Mucosa of descending colon (tissue), 3 donors: ENCODE results near the gene EPB41L5. TPM values are rescaled to one million over a fixed set of nuclear protein-coding genes. Genes with fewer than 3 reads are reported as not detected.

Experiments used
- ATAC-seq: fragments of 200-7000 bp; cut with Tn5 transposase; one replicate; pipeline ENCODE4 v1.9.1; 2020; ENCODE audit warnings: mild to moderate bottlenecking, moderate library complexity
- DNase-seq, 3 donors: peaks; one replicate each; pipeline ENCODE4 v3.0.0-alpha.2; 2020
- H3K36me3 ChIP-seq: fragments of 200-600 bp; one replicate; pipeline ENCODE4 v1.8.0; 2021; ENCODE audit warnings: low read depth, mild to moderate bottlenecking
- H3K4me1 ChIP-seq: fragments of 200-600 bp; one replicate; pipeline ENCODE4 v1.8.0; 2021; ENCODE audit warnings: low read depth, mild to moderate bottlenecking
- H3K4me3 ChIP-seq: fragments of 200-600 bp; one replicate; pipeline ENCODE4 v1.8.0; 2021; ENCODE audit warnings: mild to moderate bottlenecking
- H3K9me3 ChIP-seq: fragments of 200-600 bp; one replicate; pipeline ENCODE4 v1.8.0; 2021; ENCODE audit warnings: mild to moderate bottlenecking
- CTCF ChIP-seq: fragments of 200-600 bp; IDR thresholded peaks from one replicate; pipeline ENCODE4 v1.8.0; 2022; ENCODE audit warnings: antibody characterized with exemption, mild to moderate bottlenecking
- intact Hi-C, 2 donors: fragments of 100-400 bp; cut with DNase I in 1 of 2; cut with micrococcal nuclease in 1 of 2; formaldehyde crosslinking; loops; one replicate each; pipeline versions ENCODE4 v1.11.0 to v1.11.1; 2022; cut with DNase I, micrococcal nuclease
- total RNA-seq, 3 donors: library from RNA; stranded (reverse); fragmentation: NEBNext Ultra II Directional in 2 of 3; extraction: Animal tissue kit (Norgen Biotek cat#: 25700) in 2 of 3; gene quantifications; one replicate each; pipeline versions ENCODE4 v1.2.1 to v1.2.4, GENCODE V29; 2021 to 2023
- donor health status: DM: no; HTN: no; CAD: no; lungs with moderate emphysema.
- donor health status: DM: no; HTN: no; CAD: no.
- donor health status: DM: no; HTN: yes; CAD: no.

EPB41L5 gene
- total RNA-seq, 3 donors from 2014 or later, result 22.6 to 36.7 (median 27.8) TPM

- DNase-seq (no peak), ATAC-seq (no peak)
- Histone ChIP-seq H3K4me1 (no peaks in the 10 kb centered on the region), H3K9me3 (no peaks in the 10 kb centered on the region), H3K36me3 (no peaks in the 10 kb centered on the region), H3K4me3 (no peak overlapping the region)
- TF ChIP-seq CTCF, result no peak
- intact Hi-C loops, result loop anchor here in 1 of 2 donors (10.0 kb wide), 1 partner anchor 423 kb away; the partner anchor contains the start of gene PTPN4
These were observed 165.1 kb downstream of the EPB41L5 start for GRCh38 chr2:120177973-120178372.

DNA sequence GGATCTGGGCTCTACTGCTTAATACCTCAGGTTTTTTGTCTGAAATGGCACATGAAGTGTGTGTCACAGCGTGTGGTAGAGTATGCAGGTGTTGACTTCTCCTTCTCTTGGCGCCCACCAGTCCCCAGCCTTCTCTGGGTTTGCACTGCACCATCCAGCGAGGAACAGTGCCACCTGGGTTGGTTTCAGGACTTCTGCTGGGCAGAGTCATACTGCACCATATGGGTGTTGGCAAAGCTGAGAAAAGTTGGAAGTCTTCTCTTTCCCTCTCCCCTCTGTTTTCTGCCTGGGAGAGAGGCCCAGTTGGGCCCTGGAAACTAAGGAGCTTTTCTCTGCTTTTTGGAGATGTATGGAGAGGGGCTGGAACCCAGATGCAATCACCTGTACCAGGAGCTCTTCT is 166.5 kb downstream of the EPB41L5 start:
- no peaks in the 10 kb centered on the region for H3K4me1 ChIP-seq
- no peaks in the 10 kb centered on the region for H3K36me3 ChIP-seq
- H3K9me3 ChIP-seq, result no peaks in the 10 kb centered on the region
- ATAC-seq (no peak), DNase-seq (no peak)
- TF ChIP-seq CTCF, result no peak
- H3K4me3 ChIP-seq, result no peak overlapping the region
- intact Hi-C loops, result loop anchor here in 1 of 2 donors (10.0 kb wide), 1 partner anchor 425 kb away; the partner anchor contains the start of gene PTPN4

- Histone ChIP-seq H3K36me3 (no peaks in the 10 kb centered on the region), H3K4me1 (no peaks in the 10 kb centered on the region), H3K9me3 (no peaks in the 10 kb centered on the region), H3K4me3 (no peak overlapping the region)
- no peak for TF ChIP-seq CTCF
- DNase-seq (no peak), ATAC-seq (no peak)
- intact Hi-C loops, result no loop called here
These were observed 167.2 kb downstream of the EPB41L5 start for GRCh38 chr2:120180066-120180465.

DNA sequence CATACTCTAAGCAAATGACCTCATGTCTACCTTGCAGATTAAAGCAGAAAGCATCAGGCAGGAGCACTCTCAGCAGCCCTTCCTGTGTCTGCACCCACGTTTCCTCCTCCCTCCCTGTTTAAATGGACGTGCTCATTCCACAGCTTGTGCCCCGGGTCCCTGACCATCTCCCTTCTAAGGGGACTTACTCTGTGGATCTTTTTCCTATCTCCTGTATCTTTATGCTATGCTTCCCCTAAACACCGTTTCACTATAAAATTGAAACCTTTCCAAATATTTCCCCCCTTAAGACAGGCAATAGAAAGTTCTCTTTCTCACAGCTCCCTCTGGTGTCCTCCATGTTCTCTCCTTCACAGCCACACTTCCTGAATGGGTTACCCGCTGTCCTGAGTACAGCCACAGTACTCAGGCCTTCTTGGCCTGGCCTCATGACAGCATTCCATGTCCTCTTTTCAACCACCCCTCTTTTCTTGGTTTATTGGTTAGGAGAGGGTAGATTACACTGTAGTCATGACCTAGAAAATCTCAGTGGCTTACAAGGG is 169.2 kb downstream of the EPB41L5 start:
- ATAC-seq, result no peak
- no peak for DNase-seq
- Histone ChIP-seq H3K36me3 (no peaks in the 10 kb centered on the region), H3K4me1 (no peaks in the 10 kb centered on the region), H3K9me3 (no peaks in the 10 kb centered on the region), H3K4me3 (no peak overlapping the region)
- no peak for TF ChIP-seq CTCF
- intact Hi-C loops, result no loop called here

GRCh38 chr2:120189189-120189588 is 176.3 kb downstream of the EPB41L5 start:
- Histone ChIP-seq H3K9me3 (no peaks in the 10 kb centered on the region), H3K4me1 (no peaks in the 10 kb centered on the region), H3K36me3 (no peaks in the 10 kb centered on the region), H3K4me3 (no peak overlapping the region)
- intact Hi-C loops, result no loop called here
- ATAC-seq (no peak), DNase-seq (no peak)
- TF ChIP-seq CTCF, result no peak

- DNase-seq, result no peak
- no peak for ATAC-seq
- Histone ChIP-seq H3K4me1 (no peaks in the 10 kb centered on the region), H3K4me3 (no peak overlapping the region), H3K9me3 (no peaks in the 10 kb centered on the region), H3K36me3 (no peaks in the 10 kb centered on the region)
- intact Hi-C loops, result no loop called here
- TF ChIP-seq CTCF, result no peak
These were observed 179.4 kb downstream of the EPB41L5 start for GRCh38 chr2:120192280-120192679.
